Activated CD4-positive, alpha-beta T cell treated with anti-CD3 and anti-CD28 coated beads, Interleukin-2, Interleukin-4, amounts not matched to agents 100 ng/mL and 50 ng/mL, durations not matched to agents 16 hours and 8 hours (primary cell): Measurements from ENCODE around the gene COG5.

Source experiments
- DNase-seq: peaks from one replicate; pipeline ENCODE4 v3.0.0-alpha.2; 2020; ENCODE audit warnings: low spot score

Gene COG5

DNA sequence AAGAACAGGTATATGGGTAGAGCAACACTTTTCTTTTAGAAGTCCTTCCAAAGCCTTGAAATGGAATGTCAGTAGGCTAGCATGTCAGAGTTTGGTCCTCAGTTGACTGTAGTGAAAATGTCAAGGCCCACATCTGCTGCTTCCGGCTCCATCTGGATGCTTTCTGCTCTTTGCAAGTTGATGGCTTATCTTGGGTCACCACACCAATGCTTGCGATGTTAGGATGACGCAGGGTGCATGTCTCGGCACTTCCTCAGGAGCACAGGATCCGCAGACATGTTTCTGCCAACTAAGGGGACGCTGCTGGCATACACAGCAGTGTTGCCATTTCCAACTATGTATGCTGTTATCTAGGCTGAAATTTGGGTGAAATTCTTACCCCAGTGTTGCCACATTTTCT is 408.9 kb downstream of the COG5 start:
- no peak for DNase-seq

DNA sequence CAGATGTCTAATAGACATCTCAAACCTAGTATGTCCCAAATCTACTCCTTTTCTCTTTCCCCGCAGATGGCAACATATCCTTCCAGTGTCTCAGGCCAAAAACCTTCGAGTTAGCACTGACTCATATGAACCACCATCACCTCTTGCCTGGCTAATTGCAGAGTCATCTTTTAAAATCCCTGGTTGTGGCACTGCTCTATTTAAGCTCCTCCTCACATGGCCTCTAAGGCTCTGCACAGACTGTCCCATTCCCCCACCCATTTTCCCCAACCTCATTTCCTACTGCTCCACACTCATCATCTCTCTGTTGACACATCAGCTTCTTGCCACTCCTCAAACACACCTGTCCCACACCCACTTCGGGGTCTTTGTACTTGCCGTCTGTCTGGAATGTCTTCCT is 411.7 kb downstream of the COG5 start:
- DNase-seq: no peak
